Peyer's patch (tissue), 4 donors: ENCODE measurements around the gene BIRC2.

Source experiments
- CTCF ChIP-seq, 6 experiments: fragments of 450-650 bp in 4 of 6; fragments of 200-600 bp in 2 of 6; sonication (generic) in 1 of 6; IDR thresholded peaks; one replicate each; pipeline ENCODE4 v1.5.1; 2017 to 2019; ENCODE audit warnings: antibody characterized with exemption in 6 of 6, mild to moderate bottlenecking in 3 of 6, moderate library complexity in 1 of 6
- POLR2A ChIP-seq, 2 donors: fragments of 450-650 bp; IDR thresholded peaks; one replicate each; pipeline ENCODE4 v1.5.1; 2017; ENCODE audit warnings: antibody characterized with exemption in 2 of 2, mild to moderate bottlenecking in 2 of 2, moderate library complexity in 2 of 2

GRCh38 chr11:102318469-102318868, 28.5 kb upstream of the BIRC2 start:
- TF ChIP-seq CTCF (IDR thresholded peaks at IDR 0.05), result peak in 2 of 6 experiments; percentile 11 to 19
- TF ChIP-seq POLR2A (IDR thresholded peaks at IDR 0.05), result peak in 1 of 2 donors; percentile 21
